Measurements from ENCODE around the gene RNF182. TPM values are rescaled to one million over a fixed set of nuclear protein-coding genes. Genes with fewer than 3 reads are reported as not detected.
A peak's percentile ranks its signal among the peaks of the same experiment; 100 is the strongest.
"Not testable (repeated sequence)": the region's sequence is repeated elsewhere in the genome, so short reads cannot be mapped to it uniquely, and the experiment has no call there.

Gene RNF182
- total RNA-seq, 2 experiments from 2014 or later: not detected

GRCh38 chr6:13922750-13923149, 2.0 kb upstream of the RNF182 start:
- Mint-ChIP-seq H3K27ac (no peak overlapping the region), H3K9me3 (no peaks in the 10 kb centered on the region), H3K4me3 (no peak overlapping the region), H3K4me1 (peaks cover 12% of the 10 kb centered on the region), H3K36me3 (ENCODE audit: low read depth) (no peaks in the 10 kb centered on the region), H3K27me3 (peaks cover 64% of the 10 kb centered on the region)
- ChIA-PET POLR2A (no interaction called here), CTCF (interaction anchor here (0.6 to 1.1 kb wide), 3 partner anchors 12 to 144 kb away, joined by 3 to 5 read pairs (median 4); no protein-coding TSS in a partner anchor)
- no peak for DNase-seq

- Mint-ChIP-seq H3K27ac (no peak overlapping the region), H3K27me3 (peaks cover 65% of the 10 kb centered on the region), H3K36me3 (ENCODE audit: low read depth) (no peaks in the 10 kb centered on the region), H3K4me3 (no peak overlapping the region), H3K4me1 (peaks cover 12% of the 10 kb centered on the region), H3K9me3 (no peaks in the 10 kb centered on the region)
- DNase-seq: no peak
- ChIA-PET CTCF (interaction anchor here (1.4 kb wide), 1 partner anchor 124 kb away, joined by 3 read pairs; no protein-coding TSS in a partner anchor), POLR2A (no interaction called here)
Observed at GRCh38 chr6:13923527-13924145, 1.1 kb upstream of the RNF182 start.

DNA sequence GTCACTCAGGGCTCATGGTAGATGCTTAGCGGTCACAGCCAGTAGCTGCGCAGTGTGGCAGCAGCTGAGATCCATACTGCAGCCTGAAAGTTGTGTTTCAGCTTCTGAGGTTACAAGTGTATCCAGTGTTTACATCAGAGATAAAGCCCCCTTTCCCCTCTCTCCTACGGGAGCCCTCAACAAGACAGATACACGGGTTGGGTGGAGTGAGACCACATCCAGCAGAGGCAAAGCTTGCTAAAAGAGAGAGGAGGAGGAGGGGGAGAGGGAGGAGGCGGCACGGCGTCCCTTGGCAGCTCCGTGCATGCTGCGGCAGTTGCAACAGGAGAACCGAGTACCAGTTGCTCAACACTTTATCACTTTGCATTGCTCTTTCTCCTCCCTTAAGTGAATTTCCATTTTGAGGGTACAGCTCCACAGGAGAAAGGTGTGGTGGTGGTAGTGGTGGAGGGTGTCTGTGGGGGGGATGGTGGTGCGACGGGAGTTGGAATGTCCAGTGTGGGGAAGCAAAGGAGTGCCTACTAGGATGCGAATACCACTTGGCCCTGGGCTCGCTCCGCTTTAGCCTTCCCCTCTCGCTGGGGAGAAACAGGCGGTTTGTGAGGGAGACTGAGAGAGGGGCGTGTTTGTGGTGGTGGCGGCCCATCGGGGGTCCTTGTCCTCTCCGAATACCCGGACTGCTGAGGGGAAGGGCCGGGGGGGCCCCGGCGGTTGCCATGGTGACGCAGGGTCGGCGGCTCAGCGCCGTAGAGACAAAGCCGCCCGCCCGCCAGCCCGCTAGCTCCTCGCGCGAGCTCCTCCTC, 405 bp upstream of the RNF182 start:
- CTCF ChIA-PET: interaction anchor here (1.1 to 1.4 kb wide), 2 partner anchors 105 to 123 kb away, joined by 3 read pairs; no protein-coding TSS in a partner anchor
- POLR2A ChIA-PET: interaction anchor here (0.6 kb wide), 1 partner anchor 100 kb away, joined by 3 read pairs; no protein-coding TSS in a partner anchor
- H3K9me3 Mint-ChIP-seq: no peaks in the 10 kb centered on the region

GRCh38 chr6:13926378-13926777, 1.6 kb downstream of the RNF182 start:
- Mint-ChIP-seq H3K36me3 (ENCODE audit: low read depth) (no peaks in the 10 kb centered on the region), H3K27me3 (peaks cover 71% of the 10 kb centered on the region), H3K9me3 (no peaks in the 10 kb centered on the region), H3K27ac (no peak overlapping the region), H3K4me1 (peaks cover 12% of the 10 kb centered on the region), H3K4me3 (no peak overlapping the region)
- no peak for DNase-seq
- ChIA-PET CTCF (interaction anchor here (0.6 kb wide), 1 partner anchor 1801 kb away, joined by 3 read pairs; no protein-coding TSS in a partner anchor), POLR2A (no interaction called here)

More for the DNA sequence above, 405 bp upstream of the RNF182 start:
- no peak for DNase-seq
- H3K36me3 Mint-ChIP-seq (ENCODE audit: low read depth): no peaks in the 10 kb centered on the region
- peaks cover 66% of the 10 kb centered on the region for H3K27me3 Mint-ChIP-seq
- H3K4me1 Mint-ChIP-seq: peaks cover 12% of the 10 kb centered on the region
- H3K4me3 Mint-ChIP-seq: peak overlapping the region; percentile 71
- no peak overlapping the region for H3K27ac Mint-ChIP-seq

- CTCF ChIA-PET: interaction anchor here (0.6 kb wide), 1 partner anchor 29 kb away, joined by 3 read pairs; no protein-coding TSS in a partner anchor
- H3K4me3 Mint-ChIP-seq: no peak overlapping the region
- no peaks in the 10 kb centered on the region for H3K9me3 Mint-ChIP-seq
- H3K4me1 Mint-ChIP-seq: peaks cover 12% of the 10 kb centered on the region
- no peaks in the 10 kb centered on the region for H3K36me3 Mint-ChIP-seq (ENCODE audit: low read depth)
- DNase-seq: no peak
- POLR2A ChIA-PET: no interaction called here
- no peak overlapping the region for H3K27ac Mint-ChIP-seq
- peaks cover 76% of the 10 kb centered on the region for H3K27me3 Mint-ChIP-seq
Observed at GRCh38 chr6:13927203-13927602, 2.5 kb downstream of the RNF182 start.

- Mint-ChIP-seq H3K4me1 (peaks cover 10% of the 10 kb centered on the region), H3K9me3 (no peaks in the 10 kb centered on the region), H3K36me3 (ENCODE audit: low read depth) (no peaks in the 10 kb centered on the region), H3K27me3 (peaks cover 59% of the 10 kb centered on the region), H3K4me3 (no peak overlapping the region), H3K27ac (no peak overlapping the region)
- POLR2A ChIA-PET: no interaction called here
- CTCF ChIA-PET: no interaction called here
- no peak for DNase-seq
Observed at GRCh38 chr6:13929196-13929595, 4.4 kb downstream of the RNF182 start.

GRCh38 chr6:13931797-13932402, 7.1 kb downstream of the RNF182 start:
- POLR2A ChIA-PET: no interaction called here
- Mint-ChIP-seq H3K4me3 (no peak overlapping the region), H3K4me1 (no peaks in the 10 kb centered on the region), H3K27ac (no peak overlapping the region), H3K36me3 (ENCODE audit: low read depth) (no peaks in the 10 kb centered on the region), H3K27me3 (peaks cover 39% of the 10 kb centered on the region), H3K9me3 (no peaks in the 10 kb centered on the region)
- CTCF ChIA-PET: no interaction called here
- DNase-seq: no peak

GRCh38 chr6:13932785-13933184, 8.0 kb downstream of the RNF182 start:
- POLR2A ChIA-PET: no interaction called here
- H3K27me3 Mint-ChIP-seq: peaks cover 31% of the 10 kb centered on the region
- DNase-seq: no peak
- H3K27ac Mint-ChIP-seq: no peak overlapping the region
- H3K4me3 Mint-ChIP-seq: no peak overlapping the region
- H3K36me3 Mint-ChIP-seq (ENCODE audit: low read depth): no peaks in the 10 kb centered on the region
- CTCF ChIA-PET: no interaction called here
- H3K4me1 Mint-ChIP-seq: no peaks in the 10 kb centered on the region
- H3K9me3 Mint-ChIP-seq: no peaks in the 10 kb centered on the region

DNA sequence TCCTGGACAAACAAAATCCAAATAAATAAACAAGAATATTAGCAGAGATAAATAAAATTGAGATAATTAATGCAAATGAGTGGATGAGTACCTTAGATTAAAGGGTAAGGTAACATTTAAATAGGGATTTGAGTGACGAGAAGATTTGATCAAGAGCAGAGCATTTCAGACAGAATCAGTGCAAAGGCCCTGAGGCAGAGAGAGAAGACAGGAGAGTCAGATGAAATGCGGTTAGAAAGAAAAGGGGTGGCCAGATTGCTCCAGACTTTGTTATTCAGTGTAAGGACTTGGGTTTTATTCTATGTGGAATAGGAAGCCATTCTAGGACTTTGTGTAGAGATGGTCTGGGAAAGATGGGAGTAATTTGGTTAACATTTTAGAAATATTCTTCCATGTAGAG, 10.0 kb downstream of the RNF182 start:
- DNase-seq: no peak
- Mint-ChIP-seq H3K36me3 (ENCODE audit: low read depth) (no peaks in the 10 kb centered on the region), H3K4me1 (no peaks in the 10 kb centered on the region), H3K9me3 (no peaks in the 10 kb centered on the region), H3K27ac (no peak overlapping the region), H3K4me3 (no peak overlapping the region), H3K27me3 (peaks cover 16% of the 10 kb centered on the region)
- ChIA-PET CTCF (no interaction called here), POLR2A (no interaction called here)

- no peaks in the 10 kb centered on the region for H3K36me3 Mint-ChIP-seq (ENCODE audit: low read depth)
- no peaks in the 10 kb centered on the region for H3K4me1 Mint-ChIP-seq
- CTCF ChIA-PET: no interaction called here
- H3K4me3 Mint-ChIP-seq: no peak overlapping the region
- H3K27ac Mint-ChIP-seq: no peak overlapping the region
- no peaks in the 10 kb centered on the region for H3K9me3 Mint-ChIP-seq
- DNase-seq: no peak
- POLR2A ChIA-PET: no interaction called here
- H3K27me3 Mint-ChIP-seq: peaks cover 19% of the 10 kb centered on the region
Observed at GRCh38 chr6:13935190-13935880, 10.6 kb downstream of the RNF182 start.

GRCh38 chr6:13935881-13936261, 11.1 kb downstream of the RNF182 start:
- DNase-seq; H3K36me3 Mint-ChIP-seq (ENCODE audit: low read depth); H3K4me1 Mint-ChIP-seq; CTCF ChIA-PET; POLR2A ChIA-PET; H3K9me3 Mint-ChIP-seq; H3K4me3 Mint-ChIP-seq; H3K27ac Mint-ChIP-seq: not testable (repeated sequence)
- H3K27me3 Mint-ChIP-seq: peaks cover 15% of the 10 kb centered on the region

- Mint-ChIP-seq H3K36me3 (ENCODE audit: low read depth) (no peaks in the 10 kb centered on the region), H3K4me1 (no peaks in the 10 kb centered on the region), H3K27ac (no peak overlapping the region), H3K4me3 (no peak overlapping the region), H3K27me3 (peaks cover 21% of the 10 kb centered on the region), H3K9me3 (peaks cover 2% of the 10 kb centered on the region)
- no peak for DNase-seq
- ChIA-PET CTCF (no interaction called here), POLR2A (no interaction called here)
Observed at GRCh38 chr6:13941902-13942301, 17.1 kb downstream of the RNF182 start.

DNA sequence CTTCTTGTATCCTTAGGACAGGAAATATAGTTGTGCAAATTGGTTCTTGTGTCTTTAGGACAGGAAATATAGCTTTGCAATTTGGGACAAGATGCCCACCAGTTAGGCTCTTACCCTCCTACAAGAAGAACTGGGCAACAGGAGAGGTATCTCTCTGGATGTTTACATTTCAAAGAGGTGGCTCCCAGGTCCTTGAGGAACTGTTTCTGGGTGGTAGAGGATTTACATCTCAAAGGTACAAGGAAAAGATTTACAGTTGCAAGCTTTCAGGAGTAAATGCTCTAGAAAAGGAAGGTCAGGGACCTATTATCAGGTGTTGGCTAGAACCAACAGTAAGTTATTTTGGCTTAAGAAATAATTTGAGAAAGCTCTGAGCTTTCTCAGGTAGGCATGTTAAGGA, 19.2 kb downstream of the RNF182 start:
- no peaks in the 10 kb centered on the region for H3K4me1 Mint-ChIP-seq
- peaks cover 21% of the 10 kb centered on the region for H3K27me3 Mint-ChIP-seq
- no peak overlapping the region for H3K27ac Mint-ChIP-seq
- DNase-seq: no peak
- CTCF ChIA-PET: no interaction called here
- no peaks in the 10 kb centered on the region for H3K36me3 Mint-ChIP-seq (ENCODE audit: low read depth)
- POLR2A ChIA-PET: no interaction called here
- H3K4me3 Mint-ChIP-seq: no peak overlapping the region
- peaks cover 8% of the 10 kb centered on the region for H3K9me3 Mint-ChIP-seq
